Gastrocnemius medialis (tissue), 4 donors: ENCODE results near the gene ATAT1. TPM values are rescaled to one million over a fixed set of nuclear protein-coding genes. Genes with fewer than 3 reads are reported as not detected.

ENCODE experiments used
- ATAC-seq, 2 donors: fragments of 150-250 bp; one replicate each; pipeline ENCODE4 v1.9.1; 2016
- DNase-seq, 2 donors: peaks; one replicate each; pipeline ENCODE4 v3.0.0-alpha.2; 2019
- H3K27ac ChIP-seq, 4 donors: fragments of 200-600 bp; sonication (generic); 1 replicate in 1 of 4; 2 replicates in 3 of 4; pipeline ENCODE4 v1.5.1; 2016 to 2018; ENCODE audit warnings: mild to moderate bottlenecking in 2 of 4, moderate library complexity in 1 of 4
- H3K27me3 ChIP-seq, 3 donors: fragments of 200-600 bp; sonication (generic) in 2 of 3; 1 replicate in 1 of 3; 2 replicates in 2 of 3; pipeline versions ENCODE4 v1.5.1 to v1.6.0; 2016 to 2019; ENCODE audit warnings: mild to moderate bottlenecking in 1 of 3, moderate library complexity in 1 of 3
- H3K36me3 ChIP-seq, 2 donors: fragments of 200-600 bp; sonication (generic) in 1 of 2; one replicate each; pipeline ENCODE4 v1.5.1; 2017 to 2018
- H3K4me1 ChIP-seq, 2 donors: fragments of 200-600 bp; sonication (generic) in 1 of 2; one replicate each; pipeline ENCODE4 v1.5.1; 2016 to 2017; ENCODE audit warnings: mild to moderate bottlenecking in 2 of 2
- H3K4me3 ChIP-seq, 4 donors: fragments of 200-600 bp; sonication (generic) in 3 of 4; 1 replicate in 1 of 4; 2 replicates in 3 of 4; pipeline ENCODE4 v1.5.1; 2016 to 2019; ENCODE audit warnings: mild to moderate bottlenecking in 2 of 4
- H3K9me3 ChIP-seq, 3 donors: fragments of 200-600 bp; sonication (generic) in 2 of 3; 1 replicate in 1 of 3; 2 replicates in 2 of 3; pipeline ENCODE4 v1.5.1; 2016 to 2019
- POLR2A ChIP-seq, 2 donors: fragments of 450-650 bp; IDR thresholded peaks; one replicate each; pipeline ENCODE4 v1.6.1; 2017; ENCODE audit warnings: antibody characterized with exemption in 2 of 2, mild to moderate bottlenecking in 2 of 2, moderate library complexity in 2 of 2
- in situ Hi-C, 4 donors: fragments of 200-750 bp; cut with MboI; loops; one replicate each; pipeline versions ENCODE4 v1.15.0 to v1.8.0; 2017; ENCODE audit warnings: low sequenced_read_pairs in 4 of 4
- intact Hi-C: fragments of 100-400 bp; cut with DNase I; formaldehyde crosslinking; loops from one replicate; pipeline ENCODE4 v1.15.1; 2023; ENCODE audit warnings: low total_unique reads
- total RNA-seq, 4 donors: library from RNA; depleted of rRNA; stranded (reverse); fragments of >200 nt; gene quantifications; one replicate each; pipeline versions ENCODE4 v1.1.0 to v1.2.3, GENCODE V29; 2016
- TF ChIP-seq, protein P1 (sequence below), 5 experiments: fragments of 450-650 bp in 3 of 5; fragments of 200-600 bp in 2 of 5; sonication (generic) in 2 of 5; IDR thresholded peaks in 4 of 5; conservative IDR thresholded peaks in 1 of 5; 1 replicate in 4 of 5; 2 replicates in 1 of 5; pipeline ENCODE4 v1.5.1; 2016 to 2019; ENCODE audit warnings: antibody characterized with exemption in 5 of 5, mild to moderate bottlenecking in 3 of 5, moderate library complexity in 3 of 5

The ATAT1 gene
- total RNA-seq, 4 donors from 2014 or later: 0.73 to 7.8 (median 1.7) TPM

DNA sequence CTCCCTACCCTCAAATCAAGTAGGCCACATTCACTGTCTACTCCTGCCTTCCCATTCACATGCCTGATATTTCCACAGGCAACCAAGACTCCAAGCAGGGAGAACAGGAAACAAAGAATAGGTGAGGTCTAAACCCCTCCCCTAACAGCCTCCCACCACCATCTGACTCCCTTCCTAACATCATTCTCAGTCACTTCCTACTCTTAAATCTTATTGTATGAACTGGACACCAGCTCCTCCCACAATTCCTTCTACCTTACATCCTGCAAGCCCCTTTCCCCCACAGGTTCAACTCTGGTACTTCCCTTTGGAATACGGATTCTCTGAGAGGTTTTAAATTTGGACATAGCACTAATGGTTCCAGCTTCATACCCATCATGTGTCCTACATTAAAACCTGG lies 19.3 kb downstream of the ATAT1 start:
- H3K27me3 ChIP-seq: no peaks in the 10 kb centered on the region
- H3K4me1 ChIP-seq: peaks cover 11 to 15% of the 10 kb centered on the region in 2 donors
- ATAC-seq: no peak
- peaks cover 0 to 16% of the 10 kb centered on the region in 2 donors for H3K36me3 ChIP-seq
- H3K4me3 ChIP-seq: no peak overlapping the region
- DNase-seq: no peak
- intact Hi-C loops: no loop called here
- in situ Hi-C loops: no loop called here
- TF ChIP-seq POLR2A (IDR thresholded peaks at IDR 0.05): no peak
- TF ChIP-seq, protein P1, sequence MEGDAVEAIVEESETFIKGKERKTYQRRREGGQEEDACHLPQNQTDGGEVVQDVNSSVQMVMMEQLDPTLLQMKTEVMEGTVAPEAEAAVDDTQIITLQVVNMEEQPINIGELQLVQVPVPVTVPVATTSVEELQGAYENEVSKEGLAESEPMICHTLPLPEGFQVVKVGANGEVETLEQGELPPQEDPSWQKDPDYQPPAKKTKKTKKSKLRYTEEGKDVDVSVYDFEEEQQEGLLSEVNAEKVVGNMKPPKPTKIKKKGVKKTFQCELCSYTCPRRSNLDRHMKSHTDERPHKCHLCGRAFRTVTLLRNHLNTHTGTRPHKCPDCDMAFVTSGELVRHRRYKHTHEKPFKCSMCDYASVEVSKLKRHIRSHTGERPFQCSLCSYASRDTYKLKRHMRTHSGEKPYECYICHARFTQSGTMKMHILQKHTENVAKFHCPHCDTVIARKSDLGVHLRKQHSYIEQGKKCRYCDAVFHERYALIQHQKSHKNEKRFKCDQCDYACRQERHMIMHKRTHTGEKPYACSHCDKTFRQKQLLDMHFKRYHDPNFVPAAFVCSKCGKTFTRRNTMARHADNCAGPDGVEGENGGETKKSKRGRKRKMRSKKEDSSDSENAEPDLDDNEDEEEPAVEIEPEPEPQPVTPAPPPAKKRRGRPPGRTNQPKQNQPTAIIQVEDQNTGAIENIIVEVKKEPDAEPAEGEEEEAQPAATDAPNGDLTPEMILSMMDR (IDR thresholded peaks at IDR 0.05 in 4 of 5, conservative IDR thresholded peaks at IDR 0.05 in 1 of 5): no peak
- H3K9me3 ChIP-seq: no peaks in the 10 kb centered on the region
- peak overlapping the region in 2 of 4 donors; percentile 97 to 100 for H3K27ac ChIP-seq

DNA sequence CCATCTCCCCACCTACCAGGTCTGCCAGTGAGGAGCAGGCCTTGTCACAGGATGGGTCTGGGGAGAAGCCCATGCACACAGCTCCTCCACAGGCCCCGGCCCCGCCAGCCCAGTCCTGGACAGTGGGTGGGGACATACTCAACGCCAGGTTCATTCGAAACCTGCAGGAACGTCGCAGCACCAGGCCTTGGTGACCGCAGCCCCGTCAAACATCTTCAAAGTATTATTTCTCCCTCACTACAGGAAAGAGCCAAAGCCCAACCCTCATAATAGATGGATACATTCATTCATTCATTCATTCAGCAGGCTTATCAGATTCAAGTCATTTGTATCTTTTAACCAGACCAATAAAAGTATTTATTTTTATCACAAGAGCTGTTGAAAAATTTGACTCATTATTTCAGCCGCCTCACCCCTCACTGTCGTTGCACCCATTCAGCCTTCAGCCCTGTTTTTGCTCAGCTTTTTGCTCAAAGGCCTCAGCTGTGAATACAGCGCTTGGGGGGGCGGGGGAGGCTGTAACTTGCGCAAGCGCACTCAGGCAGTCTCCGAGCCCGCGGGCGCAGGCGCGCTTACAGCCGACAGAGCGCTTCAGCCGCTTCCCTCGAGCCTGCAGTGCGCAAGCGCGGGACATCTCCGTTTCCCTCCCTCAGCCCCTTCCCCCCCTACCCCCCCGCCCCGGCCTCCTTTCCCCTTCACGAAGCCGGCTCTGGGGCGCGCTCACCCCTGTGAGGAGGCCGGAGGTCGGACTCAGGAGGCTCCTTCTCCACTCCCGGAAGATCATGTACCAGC lies 20.0 kb downstream of the ATAT1 start, which contains the start of gene C6orf136:
Gene C6orf136, plus strand, starts transcription at position 684 of the 792 bp plus-strand sequence. Its CDS starts 99 bp downstream, at position 783.
- Histone ChIP-seq H3K4me1 (peaks cover 11 to 15% of the 10 kb centered on the region in 2 donors), H3K27me3 (no peaks in the 10 kb centered on the region), H3K9me3 (no peaks in the 10 kb centered on the region), H3K4me3 (peak within 1 kb of the TSS; percentile 84 to 100 (median 92)), H3K36me3 (peaks cover 0 to 18% of the 10 kb centered on the region in 2 donors), H3K27ac (peak within 1 kb of the TSS; percentile 97 to 100 (median 98))
- in situ Hi-C loops (no loop called here), intact Hi-C loops (loop anchor here (1.0 kb wide), 1 partner anchor 27 kb away; the partner anchor contains the start of gene DHX16)
- DNase-seq (peak; percentile 84 to 91), ATAC-seq (peak; percentile 88 to 89)
- no peak for TF ChIP-seq POLR2A (IDR thresholded peaks at IDR 0.05)
- TF ChIP-seq, protein P1 (IDR thresholded peaks at IDR 0.05 in 4 of 5, conservative IDR thresholded peaks at IDR 0.05 in 1 of 5): no peak

DNA sequence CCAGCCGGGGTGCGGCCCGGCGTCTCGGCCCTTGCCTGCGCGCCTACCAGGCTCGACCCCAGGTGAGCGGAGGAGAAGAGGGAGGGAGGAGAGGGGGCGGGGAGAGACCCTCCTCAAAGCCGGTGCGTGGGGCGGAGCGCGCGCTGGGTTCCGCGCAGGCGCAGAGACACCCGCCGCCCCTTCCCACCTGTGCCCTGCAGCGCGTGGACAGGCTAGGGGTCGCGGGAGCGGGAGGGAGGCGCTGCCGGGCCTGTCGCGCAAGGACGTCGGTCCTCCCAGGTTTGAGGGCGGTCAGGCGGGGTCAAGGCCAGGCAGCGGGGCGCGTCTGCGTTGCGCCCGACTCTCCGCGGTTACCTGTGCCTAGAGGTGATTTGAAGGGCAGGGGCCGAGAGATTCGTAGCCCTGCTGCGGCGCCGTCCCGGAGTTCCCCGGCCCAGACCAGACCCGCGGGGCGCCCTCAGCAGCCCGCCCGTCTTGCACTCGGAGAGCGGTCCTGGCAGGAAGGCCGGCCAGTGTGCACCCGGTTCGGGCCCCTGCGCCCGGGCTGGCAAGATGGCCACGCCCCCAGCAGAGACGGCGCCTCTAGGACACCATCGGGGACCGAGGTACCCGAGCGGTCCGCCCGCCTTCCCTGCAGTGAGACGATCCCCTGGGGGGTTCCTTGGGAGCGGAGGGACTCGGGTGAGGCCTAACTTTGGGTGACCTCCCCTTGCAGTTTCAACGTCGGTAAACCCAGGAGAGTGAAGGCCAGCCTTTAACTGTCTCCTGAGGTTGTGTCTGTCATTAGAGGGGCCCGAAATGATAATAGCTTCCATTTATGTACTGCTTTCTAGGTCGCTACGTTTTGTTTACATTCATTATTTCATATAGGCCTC lies 20.8 kb downstream of the ATAT1 start:
- in situ Hi-C loops: no loop called here
- peak overlapping the region; percentile 97 to 100 (median 98) for H3K27ac ChIP-seq
- peak; percentile 79 to 80 for ATAC-seq
- DNase-seq: peak; percentile 32 to 66
- H3K4me1 ChIP-seq: peaks cover 11 to 15% of the 10 kb centered on the region in 2 donors
- no peaks in the 10 kb centered on the region for H3K9me3 ChIP-seq
- intact Hi-C loops: loop anchor here (1.0 kb wide), 1 partner anchor 26 kb away; the partner anchor contains the start of gene DHX16
- TF ChIP-seq, protein P1 (IDR thresholded peaks at IDR 0.05 in 4 of 5, conservative IDR thresholded peaks at IDR 0.05 in 1 of 5): no peak
- TF ChIP-seq POLR2A (IDR thresholded peaks at IDR 0.05): peak; percentile 39 to 46
- peak overlapping the region; percentile 84 to 100 (median 92) for H3K4me3 ChIP-seq
- H3K27me3 ChIP-seq: no peaks in the 10 kb centered on the region
- peaks cover 0 to 27% of the 10 kb centered on the region in 2 donors for H3K36me3 ChIP-seq

DNA sequence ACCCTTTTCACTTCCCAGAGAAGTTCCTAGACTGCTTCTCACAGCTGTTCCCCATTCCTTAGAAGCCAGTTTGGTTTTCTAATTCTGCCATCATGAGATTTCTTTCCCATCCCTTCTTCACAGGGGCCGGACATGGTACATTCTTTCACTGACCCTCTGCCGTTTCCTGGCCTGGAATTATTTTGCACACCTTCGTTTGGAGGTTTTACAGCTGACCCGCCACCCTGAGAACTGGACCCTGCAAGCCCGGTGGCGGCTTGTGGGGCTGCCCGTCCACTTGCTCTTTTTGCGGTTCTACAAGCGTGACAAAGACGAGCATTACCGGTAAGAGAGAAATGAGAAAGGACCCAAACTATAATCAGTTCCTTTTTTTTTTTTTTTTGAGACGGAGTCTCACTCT lies 24.5 kb downstream of the ATAT1 start:
- H3K27me3 ChIP-seq: no peaks in the 10 kb centered on the region
- in situ Hi-C loops (loop anchor here in 1 of 4 donors (25.0 kb wide), 1 partner anchor 436 kb away; no protein-coding TSS in a partner anchor), intact Hi-C loops (no loop called here)
- peaks cover 2 to 63% of the 10 kb centered on the region in 2 donors for H3K36me3 ChIP-seq
- TF ChIP-seq, protein P1 (IDR thresholded peaks at IDR 0.05 in 4 of 5, conservative IDR thresholded peaks at IDR 0.05 in 1 of 5): no peak
- TF ChIP-seq POLR2A (IDR thresholded peaks at IDR 0.05): no peak
- ATAC-seq (no peak), DNase-seq (no peak)
- H3K27ac ChIP-seq: no peak overlapping the region
- no peaks in the 10 kb centered on the region for H3K9me3 ChIP-seq
- H3K4me1 ChIP-seq: peaks cover 11 to 15% of the 10 kb centered on the region in 2 donors
- no peak overlapping the region for H3K4me3 ChIP-seq
